22Rv1 (cell line): ENCODE measurements around the gene CCT6A.
"Not testable (repeated sequence)": the region's sequence is repeated elsewhere in the genome, so short reads cannot be mapped to it uniquely, and the experiment has no call there.

ENCODE experiments used
- H3K27ac ChIP-seq: fragments of 450-650 bp; 2 replicates; pipeline ENCODE4 v1.5.1; 2017
- CTCF ChIP-seq: fragments of 450-650 bp; IDR thresholded peaks from 2 replicates; pipeline ENCODE4 v1.5.1; 2017; ENCODE audit warnings: mild to moderate bottlenecking
- ZFX ChIP-seq: fragments of 450-650 bp; IDR thresholded peaks from 2 replicates; pipeline ENCODE4 v1.6.1; 2017; ENCODE audit warnings: antibody characterized with exemption, borderline replicate concordance

The CCT6A gene

GRCh38 chr7:56028942-56029630 is 22.5 kb upstream of the CCT6A start:
- TF ChIP-seq ZFX (no peak), CTCF (no peak)
- H3K27ac ChIP-seq: no peak overlapping the region

- H3K27ac ChIP-seq: no peak overlapping the region
- no peak for TF ChIP-seq ZFX
- no peak for TF ChIP-seq CTCF
Measured at GRCh38 chr7:56030340-56030739, 21.2 kb upstream of the CCT6A start.

GRCh38 chr7:56031556-56031955 is 20.0 kb upstream of the CCT6A start:
- H3K27ac ChIP-seq: peak overlapping the region; percentile 32; the same call in 1 of the 2 replicates

- H3K27ac ChIP-seq: 0 out of 2 replicates have a peak overlapping the region, but pooled peaks have one; percentile 32
Measured at GRCh38 chr7:56032578-56032977, 19.0 kb upstream of the CCT6A start.

GRCh38 chr7:56033671-56034432 is 17.7 kb upstream of the CCT6A start:
- H3K27ac ChIP-seq: peak overlapping the region; percentile 81
- no peak for TF ChIP-seq ZFX
- peak; percentile 27; the same call in 1 of the 2 replicates for TF ChIP-seq CTCF

GRCh38 chr7:56040730-56041129 is 10.8 kb upstream of the CCT6A start:
- TF ChIP-seq ZFX (no peak), CTCF (no peak)
- H3K27ac ChIP-seq: no peak overlapping the region

- not testable (repeated sequence) for H3K27ac ChIP-seq
Measured at GRCh38 chr7:56045758-56046157, 5.8 kb upstream of the CCT6A start.

- H3K27ac ChIP-seq: no peak overlapping the region
- no peak for TF ChIP-seq ZFX
- TF ChIP-seq CTCF: no peak
Measured at GRCh38 chr7:56046721-56047445, 4.7 kb upstream of the CCT6A start.

GRCh38 chr7:56047446-56048116 is 4.0 kb upstream of the CCT6A start:
- 0 out of 2 replicates have a peak overlapping the region, but pooled peaks have one; percentile 90 for H3K27ac ChIP-seq
